ENCODE results near the gene IRF6.

Gene IRF6

GRCh38 chr1:209823143-209824041 is 17.4 kb upstream of the IRF6 start:
- TF ChIP-seq CTCF (conservative IDR thresholded peaks at IDR 0.05; ENCODE audit: low read depth, low read length): peak; percentile 72
- H3K4me3 ChIP-seq (ENCODE audit: low read depth, low read length): no peak overlapping the region
- DNase-seq (ENCODE audit: low read depth): peak; percentile 89

- no peak overlapping the region for H3K4me3 ChIP-seq (ENCODE audit: low read depth, low read length)
- no peak for DNase-seq (ENCODE audit: low read depth)
- no peak for TF ChIP-seq CTCF (conservative IDR thresholded peaks at IDR 0.05; ENCODE audit: low read depth, low read length)
These were observed 16.8 kb upstream of the IRF6 start for GRCh38 chr1:209822706-209823105.

GRCh38 chr1:209820986-209821385 is 15.0 kb upstream of the IRF6 start:
- no peak for DNase-seq (ENCODE audit: low read depth)
- no peak for TF ChIP-seq CTCF (conservative IDR thresholded peaks at IDR 0.05; ENCODE audit: low read depth, low read length)
- no peak overlapping the region for H3K4me3 ChIP-seq (ENCODE audit: low read depth, low read length)

GRCh38 chr1:209819058-209819457 is 13.1 kb upstream of the IRF6 start:
- no peak for DNase-seq (ENCODE audit: low read depth)
- no peak for TF ChIP-seq CTCF (conservative IDR thresholded peaks at IDR 0.05; ENCODE audit: low read depth, low read length)
- no peak overlapping the region for H3K4me3 ChIP-seq (ENCODE audit: low read depth, low read length)

- TF ChIP-seq CTCF (conservative IDR thresholded peaks at IDR 0.05; ENCODE audit: low read depth, low read length): no peak
- H3K4me3 ChIP-seq (ENCODE audit: low read depth, low read length): no peak overlapping the region
- DNase-seq (ENCODE audit: low read depth): no peak
These were observed 11.7 kb upstream of the IRF6 start for GRCh38 chr1:209817691-209818090.

- H3K4me3 ChIP-seq (ENCODE audit: low read depth, low read length): no peak overlapping the region
- no peak for TF ChIP-seq CTCF (conservative IDR thresholded peaks at IDR 0.05; ENCODE audit: low read depth, low read length)
- no peak for DNase-seq (ENCODE audit: low read depth)
These were observed 11.0 kb upstream of the IRF6 start for GRCh38 chr1:209816923-209817322.

- TF ChIP-seq CTCF (conservative IDR thresholded peaks at IDR 0.05; ENCODE audit: low read depth, low read length): no peak
- no peak for DNase-seq (ENCODE audit: low read depth)
- no peak overlapping the region for H3K4me3 ChIP-seq (ENCODE audit: low read depth, low read length)
These were observed 10.0 kb upstream of the IRF6 start for GRCh38 chr1:209815931-209816341.
